Ovary (tissue), 9 donors: ENCODE measurements around the gene GRAMD4. TPM values are rescaled to one million over a fixed set of nuclear protein-coding genes. Genes with fewer than 3 reads are reported as not detected.

Source experiments
- DNase-seq, 5 donors: peaks; one replicate each; pipeline ENCODE4 v3.0.0-alpha.2; 2019 to 2020
- H3K27ac ChIP-seq, 2 donors: fragments of 200-600 bp; one replicate each; pipeline versions ENCODE4 v1.5.1 to v1.8.0; 2019 to 2022
- H3K27me3 ChIP-seq: fragments of 200-600 bp; one replicate; pipeline ENCODE4 v1.8.0; 2022
- H3K36me3 ChIP-seq: fragments of 200-600 bp; sonication (generic); one replicate; pipeline ENCODE4 v1.5.1; 2019
- H3K4me1 ChIP-seq: one replicate; pipeline ENCODE4 v1.8.1; 2013; ENCODE audit warnings: mild to moderate bottlenecking, moderate library complexity; ENCODE audit not compliant: insufficient read depth
- H3K4me3 ChIP-seq: fragments of 200-600 bp; sonication (generic); one replicate; pipeline ENCODE4 v1.5.1; 2017
- H3K9me3 ChIP-seq, 2 donors: fragments of 200-600 bp in 1 of 2; sonication (generic) in 1 of 2; one replicate each; pipeline versions ENCODE4 v1.5.1 to v1.8.1; 2013 to 2019; ENCODE audit warnings: mild to moderate bottlenecking in 1 of 2, moderate library complexity in 1 of 2
- CTCF ChIP-seq, 3 donors: fragments of 450-650 bp in 2 of 3; fragments of 200-600 bp in 1 of 3; IDR thresholded peaks; one replicate each; pipeline versions ENCODE4 v1.5.1 to v1.8.0; 2016 to 2022; ENCODE audit warnings: antibody characterized with exemption in 3 of 3, mild to moderate bottlenecking in 1 of 3
- EP300 ChIP-seq: sonication (generic); formaldehyde crosslinking; IDR thresholded peaks from one replicate; pipeline ENCODE4 v1.6.1; 2017; ENCODE audit warnings: antibody characterized with exemption
- POLR2A ChIP-seq: fragments of 450-650 bp; IDR thresholded peaks from one replicate; pipeline ENCODE4 v1.6.1; 2017; ENCODE audit warnings: antibody characterized with exemption, mild to moderate bottlenecking, moderate library complexity
- WGBS, 3 donors: extraction: QIAGEN DNeasy Blood & Tissue Kit in 1 of 3; methylation state at CpG; one replicate each; pipeline versions ENCODE4 v1.1.5 to v1.1.7; 2013 to 2017; 5-methylcytosine and 5-hydroxymethylcytosine counted together
- intact Hi-C, 4 donors: fragments of 100-400 bp; cut with DNase I; formaldehyde crosslinking; loops; one replicate each; pipeline versions ENCODE4 v1.11.0 to v1.15.1; 2022 to 2023
- polyA plus RNA-seq, 2 donors: library from polyadenylated mRNA; stranded (reverse); fragments of 200-250 nt in 1 of 2; fragments of 350-450 nt in 1 of 2; fragmentation: Illumina TruSeq in 1 of 2; extraction: RNeasy Lipid Tissue Mini Kit (QIAGEN cat#74804) in 1 of 2; gene quantifications; one replicate each; pipeline ENCODE4 v1.2.3, GENCODE V29; 2013 to 2014
- total RNA-seq, 7 donors: library from RNA; depleted of rRNA in 2 of 7; stranded (reverse); fragments of >200 nt in 2 of 7; fragmentation: NEBNext Ultra II Directional in 3 of 7; extraction: Animal tissue kit (Norgen Biotek cat#: 25700) in 3 of 7; gene quantifications; one replicate each; pipeline versions ENCODE4 v1.1.0 to v1.2.4, GENCODE V29; 2016 to 2023
- donor health status: DM: no; HTN: no; CAD: no; lungs with moderate emphysema.
- donor health status: DM: no; HTN: no; CAD: no.
- donor health status: Bipolar disorder and iron deficiency.
- donor health status: DM: yes; HTN: yes; CAD: no.
- donor health status: DM: no; HTN: no; CAD: no.
- donor health status: DM: yes; HTN: yes; CAD: no.

Gene GRAMD4
- total and polyA plus RNA-seq, 9 donors: 6.2 to 40.4 (median 27.8) TPM

- H3K27me3 ChIP-seq: no peaks in the 10 kb centered on the region
- intact Hi-C loops: loop anchor here in 1 of 4 donors (10.0 kb wide), 1 partner anchor 103 kb away; no protein-coding TSS in a partner anchor
- H3K36me3 ChIP-seq: no peaks in the 10 kb centered on the region
- no peak overlapping the region for H3K4me3 ChIP-seq
- WGBS, 3 donors: 87 to 88% (median 88%) methylated on average over 30 to 31 of the region's 31 CpGs
- H3K4me1 ChIP-seq: peaks cover 4% of the 10 kb centered on the region
- TF ChIP-seq POLR2A (no peak), EP300 (no peak), CTCF (IDR thresholded peaks at IDR 0.05) (no peak)
- no peak overlapping the region for H3K27ac ChIP-seq
- no peak for DNase-seq
- H3K9me3 ChIP-seq: no peaks in the 10 kb centered on the region
Observed at GRCh38 chr22:46678003-46678657, 57.9 kb downstream of the GRAMD4 start.

- H3K4me3 ChIP-seq: no peak overlapping the region
- WGBS, 3 donors: 58 to 63% (median 62%) methylated on average over 43 to 44 of the region's 44 CpGs
- H3K36me3 ChIP-seq: no peaks in the 10 kb centered on the region
- no peaks in the 10 kb centered on the region for H3K9me3 ChIP-seq
- intact Hi-C loops: loop anchor here in 1 of 4 donors (10.0 kb wide), 1 partner anchor 104 kb away; no protein-coding TSS in a partner anchor
- H3K27me3 ChIP-seq: no peaks in the 10 kb centered on the region
- TF ChIP-seq POLR2A (no peak), CTCF (IDR thresholded peaks at IDR 0.05) (no peak), EP300 (no peak)
- no peak overlapping the region for H3K27ac ChIP-seq
- no peak for DNase-seq
- H3K4me1 ChIP-seq: peaks cover 4% of the 10 kb centered on the region
Observed at GRCh38 chr22:46678785-46679700, 58.9 kb downstream of the GRAMD4 start.

- 31 to 59% (median 44%) methylated on average over 16 of the region's 16 CpGs for WGBS, 3 donors
- TF ChIP-seq POLR2A: no peak
- Histone ChIP-seq H3K27ac (no peak overlapping the region), H3K36me3 (no peaks in the 10 kb centered on the region), H3K9me3 (no peaks in the 10 kb centered on the region), H3K4me3 (no peak overlapping the region), H3K4me1 (peaks cover 4% of the 10 kb centered on the region), H3K27me3 (no peaks in the 10 kb centered on the region)
- intact Hi-C loops: loop anchor here in 1 of 4 donors (10.0 kb wide), 1 partner anchor 105 kb away; no protein-coding TSS in a partner anchor
- DNase-seq: no peak
Observed at GRCh38 chr22:46679706-46680269, 59.6 kb downstream of the GRAMD4 start.

GRCh38 chr22:46681010-46681409, 60.8 kb downstream of the GRAMD4 start:
- no peak overlapping the region for H3K4me3 ChIP-seq
- intact Hi-C loops: no loop called here
- no peak for TF ChIP-seq CTCF (IDR thresholded peaks at IDR 0.05)
- TF ChIP-seq POLR2A: no peak
- TF ChIP-seq EP300: no peak
- no peaks in the 10 kb centered on the region for H3K9me3 ChIP-seq
- 74 to 77% (median 76%) methylated on average over 6 to 7 of the region's 7 CpGs for WGBS, 3 donors
- H3K4me1 ChIP-seq: peaks cover 6% of the 10 kb centered on the region
- H3K36me3 ChIP-seq: no peaks in the 10 kb centered on the region
- no peak overlapping the region for H3K27ac ChIP-seq
- no peak for DNase-seq
- H3K27me3 ChIP-seq: no peaks in the 10 kb centered on the region
